CD4-positive, alpha-beta T cell treated with Interleukin-4 for 1 hour (primary cell): ENCODE data around the gene NTNG1.

Experiments used
- DNase-seq, 2 donors: peaks; one replicate each; pipeline ENCODE4 v3.0.0-alpha.2; 2020 to 2022

Gene NTNG1

DNA sequence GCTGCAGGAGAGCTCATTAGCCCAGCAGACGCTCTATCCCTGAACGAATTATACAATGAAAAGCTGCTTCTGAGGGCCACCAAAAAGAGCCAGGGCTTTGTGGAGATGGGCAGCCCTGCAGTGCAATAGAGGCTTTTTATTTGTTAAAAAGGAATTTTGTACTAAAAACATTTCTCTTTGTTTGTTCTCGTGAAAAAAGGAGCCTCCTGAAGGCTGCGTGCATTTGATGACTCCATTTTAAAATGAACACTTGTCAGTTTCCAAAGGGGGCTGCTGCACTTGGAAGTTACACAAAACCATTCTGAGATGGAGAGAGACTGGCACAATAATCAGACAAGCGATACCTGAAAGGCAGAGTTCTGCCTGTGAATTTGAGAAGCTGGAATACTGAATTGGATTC is 202.8 kb downstream of the NTNG1 start:
- no peak for DNase-seq

DNA sequence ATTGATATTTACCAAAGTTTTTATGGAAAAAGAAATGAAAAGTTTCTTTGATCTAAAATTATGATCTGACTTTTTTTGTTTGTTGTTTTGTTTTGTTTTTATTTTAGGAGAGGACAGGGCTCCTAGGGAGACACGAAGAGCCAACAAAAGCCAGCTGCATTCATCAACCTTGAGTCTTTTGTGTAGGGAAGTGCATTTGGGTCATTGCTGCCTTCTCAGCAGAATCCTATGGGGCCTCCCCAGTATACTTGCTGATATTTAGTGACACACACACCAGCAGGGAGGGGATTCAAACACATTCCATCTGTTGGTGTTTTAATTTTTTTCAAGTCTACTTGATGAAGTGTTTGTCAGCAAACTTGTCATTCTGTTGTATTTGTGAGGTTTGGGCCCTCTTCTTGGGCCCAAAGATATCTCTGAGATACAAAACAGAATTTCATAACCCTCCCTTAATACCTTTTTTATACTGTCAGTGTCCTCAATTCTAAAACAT is 203.5 kb downstream of the NTNG1 start:
- DNase-seq, result no peak

DNA sequence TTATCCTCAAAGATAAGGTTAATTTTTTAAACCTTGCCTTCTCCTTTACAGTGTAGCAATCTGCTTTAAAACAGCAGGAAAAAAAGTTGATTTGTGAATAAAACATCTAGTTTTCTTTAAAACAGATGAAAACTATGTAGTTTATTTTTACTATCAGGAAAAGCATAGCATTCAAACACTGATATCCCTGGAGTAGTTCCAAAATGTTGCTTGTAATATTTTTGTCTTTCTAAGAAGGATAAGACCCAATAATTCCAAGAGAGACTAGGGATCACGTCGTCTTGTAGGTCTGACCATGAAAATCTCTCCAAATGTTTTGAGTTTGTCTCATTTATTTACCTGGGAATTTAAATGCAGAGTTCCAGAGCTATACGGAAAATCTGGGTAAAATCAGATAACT is 204.0 kb downstream of the NTNG1 start:
- DNase-seq, result no peak

DNA sequence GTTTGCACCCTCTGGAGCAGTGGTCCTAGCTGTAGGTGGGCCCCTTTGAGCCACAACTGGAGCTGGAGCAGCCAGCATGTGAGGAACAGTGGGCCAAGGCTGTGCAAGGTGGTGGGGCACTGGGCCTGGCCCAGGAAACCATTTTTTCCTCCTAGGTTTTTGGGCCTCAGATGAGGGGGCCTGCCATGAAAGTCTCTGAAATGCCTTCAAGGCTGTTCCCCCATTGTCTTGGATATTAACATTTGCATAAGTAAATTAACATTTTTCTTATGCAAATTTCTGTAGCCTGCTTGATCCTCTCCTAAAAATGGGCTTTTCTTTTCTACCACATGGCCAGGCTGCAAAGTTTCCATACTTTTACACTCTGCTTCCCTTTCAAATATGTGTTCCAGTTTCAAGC is 212.0 kb downstream of the NTNG1 start:
- DNase-seq, result no peak

DNA sequence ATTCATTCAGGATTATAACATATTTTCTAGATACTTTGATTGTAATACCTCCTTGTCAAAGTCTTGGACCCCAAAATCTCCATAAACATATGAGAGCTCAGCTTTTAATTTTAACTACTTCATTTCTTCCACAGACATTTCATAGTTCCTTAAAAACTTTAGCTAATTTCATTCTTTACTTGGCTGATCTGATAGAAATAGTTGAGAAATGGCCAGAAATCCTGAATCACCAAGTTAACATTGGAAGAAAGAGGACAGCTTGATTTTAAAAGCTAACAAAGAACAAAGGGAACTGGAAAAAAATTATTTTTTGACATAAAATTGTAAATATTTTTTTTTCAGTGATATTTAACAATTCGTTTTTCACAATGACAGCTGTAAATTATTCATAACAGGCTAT is 216.5 kb downstream of the NTNG1 start:
- DNase-seq, result no peak

DNA sequence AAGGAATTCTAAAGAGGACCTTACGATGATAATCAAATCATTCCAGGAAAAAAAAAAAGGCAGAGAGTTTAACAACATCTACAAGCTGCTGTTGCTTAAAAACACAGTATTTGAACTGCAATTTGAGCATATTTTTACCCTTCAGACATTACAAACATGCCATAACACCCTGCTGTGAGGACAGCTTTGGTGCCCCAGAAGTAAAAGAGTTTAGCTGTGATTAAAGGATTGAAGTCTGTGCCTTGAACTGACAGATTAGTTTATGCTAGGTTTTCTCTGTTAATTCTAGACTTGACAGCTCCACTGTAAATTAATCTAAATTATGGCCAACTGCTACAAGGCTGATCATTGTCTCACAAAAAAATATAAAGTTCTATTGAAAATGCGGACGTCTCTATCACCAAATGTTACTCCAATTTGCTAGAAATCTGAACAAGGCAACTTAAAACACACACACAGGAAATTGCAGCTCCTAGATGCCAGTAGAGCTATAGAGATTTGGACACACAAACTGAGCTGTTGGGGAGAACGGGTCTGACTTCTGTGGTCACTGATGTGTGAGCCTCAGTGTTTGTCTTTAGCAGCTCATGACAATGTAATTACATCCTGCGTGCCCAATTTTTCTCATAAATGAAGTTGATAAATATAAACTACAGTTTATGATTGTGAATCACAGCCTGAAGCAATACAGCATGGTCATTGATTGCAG is 217.9 kb downstream of the NTNG1 start:
- DNase-seq, result no peak

DNA sequence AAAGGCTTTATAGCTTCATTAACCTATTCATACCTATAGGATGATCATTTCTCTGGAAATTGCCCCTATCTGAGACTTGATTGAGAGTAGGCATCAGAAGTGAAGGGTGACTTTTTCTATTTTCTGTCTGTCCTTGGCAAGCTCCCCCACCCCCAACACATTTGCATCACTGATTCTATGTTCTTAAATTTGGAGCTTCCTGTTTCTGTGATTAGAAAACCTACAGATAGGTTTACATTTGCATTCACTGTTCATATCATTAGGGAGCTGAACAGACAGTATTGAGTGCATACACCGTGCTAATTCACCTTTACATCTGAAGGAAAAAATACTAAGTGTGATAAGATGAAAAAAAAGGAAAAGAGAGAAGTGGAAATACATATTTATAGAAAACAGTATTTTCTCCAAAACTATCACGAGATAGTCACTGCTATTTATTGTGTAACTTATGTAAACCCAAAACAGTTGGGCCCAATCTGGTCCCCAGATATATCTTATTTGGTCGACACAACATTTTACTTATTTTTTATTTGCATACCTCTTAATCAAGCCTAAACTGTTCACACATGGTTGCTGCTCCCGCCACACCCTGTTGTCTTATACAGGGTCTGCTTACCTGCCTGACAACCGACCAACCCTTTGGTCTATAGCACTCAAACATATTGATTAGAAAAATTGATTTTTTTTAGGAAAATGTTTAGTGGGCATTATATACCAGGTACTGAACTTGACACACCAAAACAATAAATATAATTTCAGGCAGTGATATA is 218.8 kb downstream of the NTNG1 start:
- DNase-seq, result no peak

DNA sequence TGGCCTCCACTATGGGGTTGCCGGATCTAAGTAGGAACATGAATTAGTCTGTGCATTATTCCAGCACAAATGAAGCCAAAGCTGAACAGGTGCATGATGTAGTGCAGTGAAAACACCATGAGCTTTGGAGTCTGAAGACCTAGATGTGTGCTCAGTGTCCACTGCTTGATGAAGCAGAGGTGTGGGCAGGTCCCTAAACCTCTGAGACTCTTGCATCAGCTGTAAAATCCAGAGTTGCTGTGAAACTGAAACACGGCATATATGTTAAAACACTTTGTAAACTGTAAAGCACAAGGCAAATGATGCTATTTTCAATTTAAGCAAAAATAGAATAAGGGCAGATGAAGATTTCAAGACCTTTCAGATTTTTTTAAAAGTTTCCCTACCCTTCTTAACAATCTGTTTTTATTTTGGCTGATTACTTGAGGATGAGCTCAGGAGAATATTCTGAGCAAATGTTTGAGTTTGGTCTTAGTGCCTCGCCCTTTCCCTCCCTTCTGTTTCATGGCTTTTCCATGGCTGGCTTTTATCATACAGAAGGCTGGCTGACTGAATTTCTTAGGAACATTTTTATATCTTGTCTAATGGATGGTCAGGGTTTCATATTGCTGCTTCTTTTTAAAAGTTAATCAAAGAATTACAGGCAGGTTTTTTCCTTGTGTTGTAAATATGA is 221.8 kb downstream of the NTNG1 start:
- no peak for DNase-seq

DNA sequence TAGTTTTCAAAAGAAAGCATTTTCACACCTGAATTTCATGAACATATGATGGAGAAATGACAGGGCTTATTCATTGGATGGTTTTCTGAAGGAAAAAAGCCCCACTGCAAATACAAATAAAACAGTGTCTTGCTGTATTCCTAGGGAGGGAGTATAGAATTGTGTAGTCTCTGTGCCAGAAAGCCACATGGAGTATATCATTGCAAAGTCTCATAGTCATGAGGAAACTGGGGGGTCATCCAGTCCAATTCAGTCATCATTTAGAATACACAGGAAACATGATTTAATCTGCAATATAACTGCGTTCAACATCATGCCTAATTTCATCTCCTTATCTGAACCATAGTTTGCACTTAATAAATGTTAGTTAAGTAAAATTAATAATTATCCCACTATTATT is 222.3 kb downstream of the NTNG1 start:
- DNase-seq, result no peak

DNA sequence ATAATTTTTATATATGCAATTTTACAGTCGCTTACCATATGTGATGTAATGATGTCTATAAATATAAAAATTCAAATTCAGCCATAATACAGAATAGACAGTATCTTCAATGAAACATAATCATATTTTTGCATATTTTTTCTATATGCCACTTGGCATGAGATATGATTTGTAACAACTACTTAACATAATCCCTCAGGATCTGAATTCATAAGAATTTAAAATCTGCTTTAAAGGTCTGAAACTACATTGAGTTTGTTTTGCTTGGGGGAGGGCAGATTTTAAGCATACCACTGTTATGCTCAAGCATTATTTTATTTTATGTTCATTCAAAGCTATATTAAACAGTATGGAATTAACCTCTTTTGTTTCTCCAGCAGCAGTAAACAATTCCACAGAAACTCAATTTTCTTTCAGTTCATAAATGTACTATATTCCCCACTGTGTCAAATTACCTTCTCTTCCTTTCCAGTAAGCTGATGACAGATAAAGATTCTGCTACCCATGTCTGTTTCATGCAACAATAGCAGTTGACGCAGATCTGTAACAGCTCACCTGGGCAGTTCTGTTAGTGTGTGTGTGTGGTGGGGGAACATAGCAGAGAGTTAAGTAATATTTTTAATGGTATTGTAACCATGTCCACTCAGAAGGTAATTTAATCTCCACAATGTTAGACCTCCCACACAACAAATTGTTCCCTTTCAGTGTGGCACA is 224.8 kb downstream of the NTNG1 start:
- no peak for DNase-seq

DNA sequence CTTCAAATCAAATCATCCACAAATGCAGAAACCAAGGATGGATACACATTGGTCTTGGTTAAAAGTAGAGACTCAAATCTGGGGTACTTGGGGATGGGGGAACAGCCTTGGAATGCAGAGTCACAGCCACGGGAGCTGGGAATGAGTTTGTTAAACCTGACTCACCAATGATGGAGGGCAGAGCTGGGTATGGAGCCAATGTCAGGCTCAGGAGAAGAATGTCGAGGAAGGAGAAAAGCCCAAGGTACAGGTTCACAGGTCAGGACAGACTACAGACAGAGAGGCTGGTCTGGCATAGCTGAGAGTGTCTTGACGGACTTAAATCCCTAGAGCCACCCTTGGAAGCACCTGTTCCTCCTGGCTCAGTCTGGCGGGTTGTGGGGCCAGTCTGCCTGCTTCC is 237.6 kb downstream of the NTNG1 start:
- DNase-seq, result no peak

DNA sequence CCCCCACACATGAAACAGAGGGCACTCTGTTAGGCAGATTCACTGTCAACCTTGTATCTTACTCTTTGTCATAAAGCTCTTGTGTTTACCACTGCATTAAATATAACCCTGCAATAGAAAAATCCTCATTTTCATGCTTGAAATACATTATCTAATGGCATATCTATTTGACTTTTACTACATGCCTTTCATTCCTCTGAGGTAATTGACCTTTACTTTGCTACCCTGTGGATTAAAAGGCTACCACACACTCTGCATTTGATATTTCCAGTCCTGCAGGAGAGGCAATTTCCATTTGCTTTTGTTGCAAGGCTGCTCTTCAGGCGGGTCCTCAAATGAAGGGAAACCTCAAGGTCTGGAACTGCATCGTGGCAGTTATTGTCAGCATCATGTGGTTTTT is 238.0 kb downstream of the NTNG1 start:
- no peak for DNase-seq

DNA sequence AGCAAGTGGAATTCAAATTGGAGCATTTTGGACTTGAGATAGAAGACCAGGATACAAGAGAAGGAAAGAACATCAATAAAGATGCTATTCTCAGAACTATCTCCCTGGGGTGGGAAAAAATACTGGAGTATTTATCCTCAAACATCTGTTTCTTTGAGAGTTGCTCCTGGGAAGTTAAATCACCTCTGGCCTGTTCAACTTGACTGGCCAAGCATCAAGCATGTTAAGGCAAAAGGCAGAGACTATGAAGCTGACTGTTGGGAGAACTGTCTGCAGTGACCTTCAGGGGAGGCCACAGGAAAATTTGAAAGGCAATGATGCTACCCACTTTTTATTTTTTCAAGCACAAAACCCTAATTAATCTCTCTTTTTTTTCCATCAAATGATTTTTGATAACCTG is 239.0 kb downstream of the NTNG1 start:
- no peak for DNase-seq

DNA sequence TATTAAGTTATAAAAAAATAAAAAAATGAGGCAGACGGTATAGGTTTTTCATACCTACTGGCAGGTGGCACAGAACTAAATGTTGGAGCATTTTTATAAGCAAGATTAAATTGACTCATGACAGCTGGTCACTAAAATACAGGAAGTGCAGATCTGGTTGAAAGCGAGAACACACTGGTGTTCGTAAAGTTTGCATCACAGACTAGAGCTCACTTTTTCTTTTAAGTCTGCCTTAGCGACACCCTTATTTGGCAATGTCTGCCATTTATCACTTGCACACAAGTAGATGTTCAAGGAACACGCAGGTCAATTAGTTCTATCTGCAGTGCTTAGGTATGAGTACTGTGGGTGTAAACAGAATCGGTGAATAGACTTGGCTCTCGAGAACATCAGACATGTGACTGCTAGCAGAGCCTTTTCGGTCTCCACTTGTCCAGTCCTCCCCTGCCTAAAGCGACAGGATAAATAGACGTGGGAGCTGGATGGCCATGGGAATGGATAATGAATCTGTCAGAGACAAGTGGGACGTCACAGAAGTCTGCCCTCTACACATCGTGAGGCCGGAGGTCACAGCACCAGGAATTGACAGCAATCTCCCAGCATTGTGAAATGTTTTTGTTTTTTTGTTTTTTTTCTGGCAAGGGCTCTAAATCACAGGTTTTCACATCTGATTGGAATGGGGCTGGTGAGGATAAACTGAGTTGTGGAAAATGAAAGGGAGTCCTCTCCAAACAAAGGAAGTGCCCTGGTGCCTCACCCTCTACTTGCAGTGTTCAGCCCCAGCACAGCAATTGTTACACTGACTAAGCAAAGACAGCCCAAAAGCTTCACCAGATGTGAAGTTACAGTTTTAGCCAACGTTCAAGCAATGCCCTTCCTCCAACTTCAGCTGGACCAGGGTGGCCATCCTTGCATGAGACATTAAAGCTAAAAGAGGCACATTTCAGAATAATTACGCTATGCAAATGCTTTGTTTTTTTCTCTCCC is 248.9 kb downstream of the NTNG1 start:
- DNase-seq, result no peak

DNA sequence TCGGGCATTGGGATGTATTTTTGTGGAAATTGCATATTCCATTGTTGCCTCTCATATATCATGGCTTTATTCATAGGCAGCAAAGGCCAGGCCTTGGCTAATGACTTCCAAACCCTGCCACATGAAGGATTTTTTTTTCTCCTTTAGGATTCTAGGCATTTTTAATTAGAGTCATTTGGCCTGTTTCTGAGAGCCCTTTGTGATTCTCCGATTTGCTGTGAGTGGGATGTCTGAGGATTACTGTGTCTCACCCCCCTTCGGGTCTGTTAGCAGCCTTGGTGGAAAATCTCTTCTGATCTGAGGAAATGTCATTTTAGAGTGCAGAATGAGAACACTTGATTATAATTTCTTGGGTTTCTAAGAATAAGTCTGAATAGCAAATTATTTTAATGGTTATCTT is 253.5 kb downstream of the NTNG1 start:
- no peak for DNase-seq

DNA sequence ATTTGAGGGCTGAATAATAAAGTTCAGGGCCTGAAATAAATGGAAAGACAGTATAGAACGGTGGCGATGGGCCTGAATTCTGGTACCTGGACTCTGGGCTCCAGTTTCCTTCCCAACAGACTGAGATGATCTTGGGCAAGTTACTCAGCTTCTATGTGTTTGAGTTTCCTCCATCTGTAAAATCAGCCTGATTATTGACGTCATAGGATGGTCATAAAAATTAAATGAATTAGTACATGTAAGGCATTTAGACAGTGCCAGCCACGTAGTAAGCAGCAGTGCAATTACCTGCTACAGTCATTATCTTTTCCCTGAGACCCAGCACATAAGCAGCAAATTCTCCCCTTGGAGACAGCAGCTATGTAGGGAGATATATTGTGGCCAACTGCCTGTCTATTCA is 260.9 kb downstream of the NTNG1 start:
- no peak for DNase-seq

DNA sequence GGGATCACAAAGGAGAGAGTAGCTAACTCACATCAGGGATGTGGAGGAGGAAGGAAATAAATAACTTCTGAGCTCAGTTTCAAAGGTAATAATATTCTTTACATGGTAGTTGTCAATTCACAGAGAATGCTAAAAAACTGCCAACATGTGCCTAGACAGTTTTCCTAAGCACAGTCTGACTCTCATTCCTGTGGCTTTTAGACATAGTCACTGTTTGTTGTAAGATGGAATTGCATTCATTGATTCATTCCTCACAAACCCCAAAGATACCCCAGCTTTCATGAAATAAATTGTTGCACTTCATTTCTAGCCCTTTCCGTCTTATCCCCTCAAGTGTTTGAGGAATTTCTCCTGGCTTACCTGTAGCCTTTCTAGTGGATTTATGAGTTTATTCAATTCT is 263.9 kb downstream of the NTNG1 start:
- DNase-seq, result no peak

DNA sequence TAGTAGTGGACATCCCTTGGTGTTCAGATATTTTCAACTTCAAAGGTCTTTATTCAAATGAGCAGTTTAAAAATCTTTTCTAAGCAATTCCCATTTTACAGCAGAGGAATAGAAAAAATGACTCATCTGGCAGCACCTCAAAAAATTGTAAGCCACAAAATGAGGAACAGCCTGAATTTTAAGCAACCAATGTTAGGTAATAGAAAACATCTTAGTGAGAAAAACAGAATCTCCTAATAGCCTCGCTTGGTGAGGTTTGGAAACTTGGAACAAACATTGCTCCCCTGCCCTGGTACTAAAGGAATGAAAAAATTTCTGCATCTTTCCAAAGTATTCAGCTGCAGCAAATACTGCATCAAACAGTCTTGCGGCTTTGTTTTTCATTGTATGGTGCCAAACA is 264.4 kb downstream of the NTNG1 start:
- DNase-seq, result no peak

DNA sequence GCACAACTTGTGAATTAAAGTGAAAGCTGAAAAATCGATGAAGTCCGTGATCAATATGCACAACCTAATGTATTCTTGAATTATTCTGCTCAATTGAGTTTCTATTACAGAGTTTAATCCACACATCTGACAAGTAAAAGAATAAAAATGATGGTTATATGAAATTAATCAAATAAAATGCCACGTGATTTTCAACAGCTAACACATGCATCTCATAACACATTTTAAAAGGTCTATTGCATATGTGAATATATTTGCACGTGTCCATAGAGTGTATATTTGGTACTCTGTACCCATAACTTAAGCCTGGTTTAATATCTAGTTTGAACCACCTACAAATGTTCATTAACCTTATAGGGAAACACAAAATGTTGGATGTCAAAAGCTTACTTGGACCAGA is 266.2 kb downstream of the NTNG1 start:
- DNase-seq, result no peak

DNA sequence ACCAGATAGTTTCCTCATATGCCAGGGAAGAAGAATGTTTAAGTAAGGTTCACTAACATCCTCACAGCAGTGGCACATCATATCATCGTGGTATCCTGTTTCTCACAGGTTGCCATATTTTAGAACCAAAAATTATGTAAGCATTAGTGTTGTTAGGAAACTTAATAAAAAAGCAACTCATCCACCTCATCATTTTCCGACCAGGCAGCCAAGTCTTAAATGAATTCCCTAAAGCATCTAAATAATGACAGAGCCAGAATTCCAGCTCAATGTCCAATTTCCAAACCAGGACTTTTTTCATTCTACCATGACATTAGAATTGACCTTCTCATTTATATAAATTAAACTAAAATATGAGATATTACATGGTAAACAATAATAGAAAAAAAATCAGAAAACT is 272.7 kb downstream of the NTNG1 start:
- DNase-seq, result no peak

DNA sequence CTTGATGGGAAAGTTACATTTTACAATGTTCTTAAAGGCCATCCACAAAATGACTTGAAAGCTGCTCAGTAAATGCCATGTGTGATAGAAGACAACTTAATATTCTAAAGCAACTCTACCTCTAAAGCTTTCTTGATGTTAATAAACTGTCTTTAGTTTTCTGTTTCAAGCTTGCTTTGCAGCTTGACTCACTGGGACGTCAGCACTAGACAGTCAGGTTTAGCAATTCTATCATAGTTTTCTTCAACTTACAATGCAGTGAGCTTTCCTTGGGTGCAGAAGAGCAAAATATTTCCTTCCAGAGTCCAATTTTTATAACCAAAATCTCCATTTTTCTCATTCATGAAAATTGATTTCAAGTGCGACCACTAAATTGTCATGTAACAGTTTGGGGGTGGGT is 273.1 kb downstream of the NTNG1 start:
- no peak for DNase-seq

DNA sequence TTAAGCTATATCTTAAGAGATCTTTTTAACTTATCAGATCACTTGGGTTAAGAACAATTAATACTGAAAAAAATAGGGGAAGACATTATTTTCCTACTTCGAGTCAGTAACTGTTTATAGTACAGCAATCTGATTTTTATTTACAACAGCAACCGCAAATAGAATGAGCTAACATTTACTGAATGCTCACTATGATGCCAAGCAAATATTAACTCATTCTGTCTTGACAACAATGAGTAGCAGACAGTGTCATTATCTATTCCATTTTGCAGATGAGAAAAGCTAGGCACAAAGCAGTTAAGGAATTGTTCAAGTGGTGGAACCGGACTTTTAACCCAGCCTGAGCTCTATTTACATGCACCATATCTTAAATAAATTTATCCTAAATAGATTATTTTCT is 273.7 kb downstream of the NTNG1 start:
- DNase-seq, result no peak
